ENCODE data around the gene FUT7. TPM values are rescaled to one million over a fixed set of nuclear protein-coding genes. Genes with fewer than 3 reads are reported as not detected.
A peak's percentile ranks its signal among the peaks of the same experiment; 100 is the strongest.

Gene FUT7
- total RNA-seq, 3 donors from 2014 or later (not counting 1 experiment from before 2014, with no cell fraction given): 0.99 to 5.1 (median 3.9) TPM

DNA sequence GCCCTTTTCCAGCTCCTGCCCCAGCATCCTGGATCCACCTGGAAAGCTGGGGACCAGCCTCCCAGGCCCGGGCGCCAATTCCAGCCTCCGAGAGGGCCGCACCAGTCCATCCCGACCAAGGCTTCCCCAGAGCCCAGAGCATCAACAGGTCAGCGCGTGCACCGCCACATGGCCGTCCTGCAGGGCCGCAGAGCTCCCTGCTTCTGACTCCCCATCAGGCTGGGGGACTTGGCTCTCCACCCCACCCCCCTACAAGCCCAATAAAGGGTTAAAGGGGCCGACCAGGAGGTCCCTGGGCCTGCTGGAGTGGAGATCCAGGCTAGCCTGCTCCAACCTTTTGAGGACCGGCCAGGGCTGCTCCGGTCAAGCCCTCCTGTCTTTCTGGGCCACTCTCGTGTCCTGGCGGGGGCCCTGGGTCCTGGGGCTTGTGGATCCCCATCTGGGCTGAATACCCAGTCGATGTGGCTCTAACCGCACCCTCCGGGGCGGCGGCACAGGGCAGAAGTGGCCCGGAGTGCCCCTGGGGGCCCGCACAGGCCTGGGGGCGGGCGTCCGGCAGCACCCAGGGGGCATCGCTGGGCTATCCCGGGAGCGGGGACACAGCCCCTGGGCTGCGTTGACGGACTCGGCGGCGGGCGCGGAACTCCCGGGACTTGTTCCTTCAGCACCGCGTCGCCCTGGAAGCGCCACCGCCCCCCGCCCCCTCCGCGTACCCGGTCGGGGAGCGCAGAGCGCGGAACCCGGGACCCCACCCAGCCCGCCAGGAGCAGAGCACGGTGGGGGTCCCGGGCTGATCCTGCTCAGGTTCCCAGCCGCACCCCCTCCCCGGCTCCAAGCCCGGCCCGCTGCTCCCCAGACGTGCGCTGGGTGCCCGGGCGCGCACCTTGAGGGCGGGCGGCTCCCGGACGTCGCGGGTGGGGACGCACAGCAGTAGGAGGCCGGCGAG is 21.4 kb upstream of the FUT7 start:
- no peaks in the 10 kb centered on the region for H3K9me3 Mint-ChIP-seq
- peaks cover 7 to 22% of the 10 kb centered on the region in 2 donors for H3K27me3 Mint-ChIP-seq (ENCODE audit: low read depth in 2 of 2)
- WGBS (ENCODE audit: insufficient coverage): 13% methylated on average over 71 of the region's 71 CpGs
- TF ChIP-seq, protein P1, sequence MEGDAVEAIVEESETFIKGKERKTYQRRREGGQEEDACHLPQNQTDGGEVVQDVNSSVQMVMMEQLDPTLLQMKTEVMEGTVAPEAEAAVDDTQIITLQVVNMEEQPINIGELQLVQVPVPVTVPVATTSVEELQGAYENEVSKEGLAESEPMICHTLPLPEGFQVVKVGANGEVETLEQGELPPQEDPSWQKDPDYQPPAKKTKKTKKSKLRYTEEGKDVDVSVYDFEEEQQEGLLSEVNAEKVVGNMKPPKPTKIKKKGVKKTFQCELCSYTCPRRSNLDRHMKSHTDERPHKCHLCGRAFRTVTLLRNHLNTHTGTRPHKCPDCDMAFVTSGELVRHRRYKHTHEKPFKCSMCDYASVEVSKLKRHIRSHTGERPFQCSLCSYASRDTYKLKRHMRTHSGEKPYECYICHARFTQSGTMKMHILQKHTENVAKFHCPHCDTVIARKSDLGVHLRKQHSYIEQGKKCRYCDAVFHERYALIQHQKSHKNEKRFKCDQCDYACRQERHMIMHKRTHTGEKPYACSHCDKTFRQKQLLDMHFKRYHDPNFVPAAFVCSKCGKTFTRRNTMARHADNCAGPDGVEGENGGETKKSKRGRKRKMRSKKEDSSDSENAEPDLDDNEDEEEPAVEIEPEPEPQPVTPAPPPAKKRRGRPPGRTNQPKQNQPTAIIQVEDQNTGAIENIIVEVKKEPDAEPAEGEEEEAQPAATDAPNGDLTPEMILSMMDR (IDR thresholded peaks at IDR 0.05): no peak
- intact Hi-C loops (cut with micrococcal nuclease): no loop called here
- H3K4me3 Mint-ChIP-seq: peak overlapping the region; percentile 21
- no peak for DNase-seq
- Histone ChIP-seq H3K4me1 (ENCODE audit: control insufficient read depth, insufficient read depth, low read length) (peaks cover 16% of the 10 kb centered on the region), H3K36me3 (ENCODE audit: control insufficient read depth, insufficient read depth, low read length) (no peaks in the 10 kb centered on the region), H3K27ac (ENCODE audit: low read length) (no peak overlapping the region), H3K4me3 (ENCODE audit: low read length) (no peak overlapping the region), H3K27me3 (ENCODE audit: control insufficient read depth, insufficient read depth, low read length) (peaks cover 42% of the 10 kb centered on the region), H3K9me3 (ENCODE audit: control insufficient read depth, insufficient read depth, low read length) (no peaks in the 10 kb centered on the region)
- no peaks in the 10 kb centered on the region for H3K36me3 Mint-ChIP-seq
- peak in 1 of 3 donors; percentile 35 for ATAC-seq
- H3K4me1 Mint-ChIP-seq: no peaks in the 10 kb centered on the region
- no peak overlapping the region for H3K27ac Mint-ChIP-seq

DNA sequence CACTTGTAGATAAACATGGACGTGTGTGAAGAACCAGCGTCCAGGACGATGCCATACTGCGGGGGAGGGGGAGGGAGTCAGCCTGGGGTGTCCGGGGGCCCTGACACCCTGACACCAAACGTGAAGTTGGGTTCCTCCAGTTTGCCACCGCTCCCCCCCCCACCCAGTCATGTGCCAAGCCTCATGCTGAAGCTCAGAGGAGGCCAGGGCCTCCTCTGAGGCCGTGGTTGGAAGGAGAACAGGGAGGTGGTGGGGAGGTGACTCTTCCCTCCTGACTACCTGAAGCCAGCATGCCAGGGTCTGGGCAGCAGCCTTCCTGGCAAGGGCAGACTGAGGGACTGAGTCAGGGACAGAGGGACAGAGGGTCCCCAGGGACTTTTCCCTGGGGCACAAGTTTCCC is 20.4 kb upstream of the FUT7 start:
- ATAC-seq: no peak
- H3K4me3 Mint-ChIP-seq: no peak overlapping the region

DNA sequence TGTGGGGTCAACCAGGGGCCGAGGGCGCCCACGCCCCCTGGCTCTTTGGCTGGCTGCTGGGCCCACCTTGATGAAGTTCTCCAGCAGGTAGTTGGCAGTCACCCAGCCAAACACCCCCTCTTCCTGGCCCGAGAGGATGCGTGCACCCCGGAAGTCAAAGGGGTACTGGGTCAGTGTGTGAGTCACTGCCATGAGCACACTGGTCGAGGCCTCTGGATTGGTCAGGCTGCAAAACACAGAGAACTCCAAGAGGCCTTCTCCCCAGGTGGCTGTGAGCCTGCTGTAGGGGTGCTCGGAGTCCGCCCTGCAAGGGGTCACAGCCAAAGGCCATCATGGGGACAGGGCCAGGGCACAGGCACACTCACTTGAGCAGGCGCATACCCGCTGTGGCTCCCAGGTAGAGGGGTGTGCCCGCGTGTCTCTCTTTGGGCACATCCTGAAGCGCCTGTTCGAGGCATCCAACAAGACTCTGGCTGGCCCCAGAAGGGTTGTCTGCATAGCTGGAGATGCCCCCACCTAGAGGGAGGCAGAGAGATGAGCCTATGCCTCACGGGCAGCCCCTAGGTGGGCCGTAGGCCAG is 19.3 kb upstream of the FUT7 start:
- Histone ChIP-seq H3K4me3 (ENCODE audit: low read length) (no peak overlapping the region), H3K9me3 (ENCODE audit: control insufficient read depth, insufficient read depth, low read length) (no peaks in the 10 kb centered on the region), H3K4me1 (ENCODE audit: control insufficient read depth, insufficient read depth, low read length) (peaks cover 24% of the 10 kb centered on the region), H3K27ac (ENCODE audit: low read length) (no peak overlapping the region), H3K27me3 (ENCODE audit: control insufficient read depth, insufficient read depth, low read length) (peaks cover 62% of the 10 kb centered on the region), H3K36me3 (ENCODE audit: control insufficient read depth, insufficient read depth, low read length) (no peaks in the 10 kb centered on the region)
- ATAC-seq: no peak
- WGBS (ENCODE audit: insufficient coverage): 90% methylated on average over 16 of the region's 17 CpGs
- Mint-ChIP-seq H3K27me3 (ENCODE audit: low read depth in 2 of 2) (peaks cover 7 to 35% of the 10 kb centered on the region in 2 donors), H3K4me1 (peaks cover 0 to 4% of the 10 kb centered on the region in 2 donors), H3K27ac (no peak overlapping the region), H3K4me3 (no peak overlapping the region), H3K36me3 (no peaks in the 10 kb centered on the region), H3K9me3 (no peaks in the 10 kb centered on the region)
- intact Hi-C loops (cut with micrococcal nuclease): no loop called here
- TF ChIP-seq, protein P1 (IDR thresholded peaks at IDR 0.05): no peak
- DNase-seq: no peak

More for the DNA sequence above, 20.4 kb upstream of the FUT7 start:
- H3K4me1 ChIP-seq (ENCODE audit: control insufficient read depth, insufficient read depth, low read length): peaks cover 16% of the 10 kb centered on the region
- no peaks in the 10 kb centered on the region for H3K4me1 Mint-ChIP-seq
- H3K36me3 ChIP-seq (ENCODE audit: control insufficient read depth, insufficient read depth, low read length): no peaks in the 10 kb centered on the region
- intact Hi-C loops (cut with micrococcal nuclease): no loop called here
- H3K36me3 Mint-ChIP-seq: no peaks in the 10 kb centered on the region
- TF ChIP-seq, protein P1 (IDR thresholded peaks at IDR 0.05): no peak
- WGBS (ENCODE audit: insufficient coverage): 77% methylated on average over 2 of the region's 8 CpGs
- H3K27ac ChIP-seq (ENCODE audit: low read length): no peak overlapping the region
- H3K4me3 ChIP-seq (ENCODE audit: low read length): no peak overlapping the region
- H3K27me3 Mint-ChIP-seq (ENCODE audit: low read depth in 2 of 2): peaks cover 7 to 28% of the 10 kb centered on the region in 2 donors
- H3K27ac Mint-ChIP-seq: no peak overlapping the region
- no peaks in the 10 kb centered on the region for H3K9me3 ChIP-seq (ENCODE audit: control insufficient read depth, insufficient read depth, low read length)
- H3K27me3 ChIP-seq (ENCODE audit: control insufficient read depth, insufficient read depth, low read length): peaks cover 51% of the 10 kb centered on the region
- no peaks in the 10 kb centered on the region for H3K9me3 Mint-ChIP-seq
- no peak for DNase-seq

All from natural killer cell (primary cell).